Head of caudate nucleus (tissue), 42 donors: ENCODE results near the gene C10orf53.
A peak's percentile ranks its signal among the peaks of the same experiment; 100 is the strongest.
"Not testable (repeated sequence)": the region's sequence is repeated elsewhere in the genome, so short reads cannot be mapped to it uniquely, and the experiment has no call there.

Experiments
- DNase-seq, 42 donors: peaks; one replicate each; pipeline versions ENCODE4 v3.0.0 to v3.0.0-alpha.2; 2020 to 2021; ENCODE audit warnings: mixed read lengths in 7 of 42
- intact Hi-C: fragments of 100-400 bp; cut with DNase I; formaldehyde crosslinking; loops from one replicate; pipeline ENCODE4 v1.15.0; 2022

The C10orf53 gene

DNA sequence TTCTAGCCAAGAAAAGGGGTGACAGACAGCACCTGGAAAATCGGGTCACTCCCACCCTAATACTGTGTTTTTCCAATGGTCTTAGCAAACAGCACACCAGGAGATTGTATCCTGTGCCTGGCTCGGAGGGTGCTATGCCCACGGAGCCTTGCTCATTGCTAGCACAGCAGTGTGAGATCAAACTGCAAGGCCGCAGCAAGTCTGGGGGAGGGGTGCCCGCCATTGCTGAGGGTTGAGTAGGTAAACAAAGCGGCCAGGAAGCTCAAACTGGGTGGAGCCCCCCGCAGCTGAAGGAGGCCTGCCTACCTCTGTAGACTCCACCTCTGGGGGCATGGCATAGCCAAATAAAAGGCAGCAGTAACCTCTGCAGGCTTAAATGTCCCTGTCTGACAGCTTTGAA lies 35.7 kb downstream of the C10orf53 start:
- peak in 1 of 42 donors; percentile 4 for DNase-seq
- intact Hi-C loops, result not testable (repeated sequence)

- intact Hi-C loops, result no loop called here
Measured at GRCh38 chr10:49726593-49726992, 47.1 kb downstream of the C10orf53 start.

GRCh38 chr10:49733866-49734265 lies 54.4 kb downstream of the C10orf53 start:
- peak in 4 of 42 donors; percentile 2 to 32 (median 20) for DNase-seq
- intact Hi-C loops, result no loop called here

More at GRCh38 chr10:49726593-49726992, 47.1 kb downstream of the C10orf53 start:
- DNase-seq, result no peak

DNA sequence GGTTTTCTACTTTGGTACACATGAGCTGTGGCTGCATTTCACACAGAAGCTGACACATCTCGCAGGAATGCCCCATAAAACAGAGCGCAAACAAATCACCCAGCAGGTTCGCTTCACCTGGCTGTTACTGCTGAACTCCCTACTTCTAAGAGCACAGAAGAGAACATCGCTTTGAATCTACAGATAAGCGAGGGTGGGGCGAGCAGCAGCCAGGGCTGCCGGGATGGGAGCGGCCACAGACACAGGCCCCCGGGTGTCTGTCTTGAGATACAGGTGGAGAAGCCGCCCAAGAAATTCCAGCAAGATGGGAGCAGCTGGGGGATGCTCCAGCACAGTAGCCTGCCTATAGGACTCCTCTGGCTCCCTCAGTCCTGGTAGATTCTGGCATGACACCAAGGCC lies 55.2 kb downstream of the C10orf53 start:
- intact Hi-C loops, result no loop called here

DNA sequence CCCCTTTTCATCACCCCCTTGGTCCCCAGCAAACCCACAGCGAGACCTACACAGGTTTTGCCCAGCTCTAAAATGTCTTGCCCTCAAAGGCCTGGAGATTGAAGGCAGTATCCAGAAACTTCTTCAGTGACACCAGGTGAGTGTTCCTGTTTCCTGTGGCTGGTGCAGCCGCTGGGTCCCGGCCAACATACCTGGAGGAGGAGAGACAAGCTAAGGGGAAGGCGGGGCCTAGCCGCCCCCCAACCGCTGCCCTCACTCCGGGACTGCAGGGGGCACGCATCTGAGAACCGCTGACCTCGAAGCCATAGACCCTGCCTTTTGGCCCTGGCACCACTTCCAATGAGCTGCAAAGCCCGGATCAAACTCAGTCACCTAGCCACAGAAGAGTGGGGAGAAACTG lies 55.7 kb downstream of the C10orf53 start:
- intact Hi-C loops, result no loop called here
- DNase-seq, result peak in 3 of 42 donors; percentile 6 to 16 (median 16)

More for the DNA sequence above, 55.2 kb downstream of the C10orf53 start:
- peak in 2 of 42 donors; percentile 28 to 33 for DNase-seq

GRCh38 chr10:49735848-49736563 lies 56.6 kb downstream of the C10orf53 start:
- peak in 3 of 42 donors; percentile 7 to 30 (median 27) for DNase-seq
- intact Hi-C loops, result no loop called here

DNA sequence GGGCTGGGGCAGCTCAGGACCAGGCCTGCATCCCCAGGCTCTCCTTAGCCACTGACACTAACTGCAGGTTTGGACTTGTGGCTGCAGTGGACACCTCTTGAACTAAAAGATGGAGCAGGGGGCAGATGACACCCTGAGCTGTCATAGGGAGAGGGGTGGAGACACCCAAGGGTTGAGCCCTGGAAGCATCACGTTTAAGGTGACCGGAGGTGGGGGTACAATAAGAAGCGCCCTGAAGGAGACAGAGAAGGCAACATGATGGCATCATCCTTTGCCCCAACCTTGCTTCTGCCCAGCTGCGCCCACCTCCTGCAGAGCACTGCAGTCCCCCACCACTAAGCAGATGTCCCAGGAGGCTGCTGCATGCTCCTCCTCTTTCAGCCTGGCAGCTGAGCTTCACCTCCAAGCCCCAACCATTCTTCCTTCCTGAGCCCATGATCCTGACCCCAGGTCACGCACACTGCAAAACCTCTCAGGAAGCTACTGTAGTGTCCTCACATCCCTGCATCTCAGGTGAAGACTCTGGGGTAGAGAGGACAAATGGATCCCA lies 57.2 kb downstream of the C10orf53 start:
- intact Hi-C loops, result no loop called here
- DNase-seq, result peak in 2 of 42 donors; percentile 17 to 21

- intact Hi-C loops, result no loop called here
Measured at GRCh38 chr10:49737474-49738201, 58.2 kb downstream of the C10orf53 start.

DNA sequence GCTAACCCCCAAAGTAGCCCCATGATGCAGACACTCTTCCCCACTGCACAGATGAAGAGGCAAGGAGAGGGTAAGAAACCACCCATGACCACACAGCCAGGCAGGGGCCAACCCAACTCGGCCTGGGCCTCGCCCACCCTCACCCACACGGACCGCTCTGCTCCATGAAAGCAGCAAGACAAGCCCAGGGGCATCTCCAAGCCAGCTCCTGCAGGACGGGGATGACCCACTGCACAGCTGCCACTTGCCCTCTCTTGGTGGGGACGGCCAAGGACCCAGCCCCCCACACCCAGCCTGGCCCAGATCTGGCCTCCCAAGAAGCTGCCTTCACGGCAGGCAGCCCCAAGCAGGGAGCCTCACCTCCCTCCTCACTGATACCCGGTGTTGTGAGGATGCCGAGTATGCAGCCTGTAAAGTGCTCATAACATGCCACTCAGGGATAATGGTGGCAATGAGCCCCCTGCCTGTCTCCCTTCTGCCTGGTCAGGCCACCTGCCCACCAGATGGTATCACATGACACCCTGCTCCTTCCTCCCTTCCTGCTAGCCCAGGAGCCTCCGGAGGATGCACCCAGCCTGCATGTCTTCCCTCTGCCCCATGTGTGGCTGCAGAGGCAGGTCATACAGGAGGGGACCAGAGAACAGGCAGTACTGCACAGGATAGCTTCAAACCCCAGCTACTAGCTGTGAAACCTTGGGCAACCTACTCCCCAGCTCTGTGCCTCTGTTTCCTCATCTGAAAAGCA lies 59.3 kb downstream of the C10orf53 start:
- intact Hi-C loops, result no loop called here
- peak in 3 of 42 donors; percentile 28 to 36 (median 31) for DNase-seq

More at GRCh38 chr10:49737474-49738201, 58.2 kb downstream of the C10orf53 start:
- peak in 3 of 42 donors; percentile 10 to 30 (median 27) for DNase-seq

- DNase-seq, result peak in 2 of 42 donors; percentile 27 to 33
- intact Hi-C loops, result no loop called here
Measured at GRCh38 chr10:49739426-49739825, 60.0 kb downstream of the C10orf53 start.

DNA sequence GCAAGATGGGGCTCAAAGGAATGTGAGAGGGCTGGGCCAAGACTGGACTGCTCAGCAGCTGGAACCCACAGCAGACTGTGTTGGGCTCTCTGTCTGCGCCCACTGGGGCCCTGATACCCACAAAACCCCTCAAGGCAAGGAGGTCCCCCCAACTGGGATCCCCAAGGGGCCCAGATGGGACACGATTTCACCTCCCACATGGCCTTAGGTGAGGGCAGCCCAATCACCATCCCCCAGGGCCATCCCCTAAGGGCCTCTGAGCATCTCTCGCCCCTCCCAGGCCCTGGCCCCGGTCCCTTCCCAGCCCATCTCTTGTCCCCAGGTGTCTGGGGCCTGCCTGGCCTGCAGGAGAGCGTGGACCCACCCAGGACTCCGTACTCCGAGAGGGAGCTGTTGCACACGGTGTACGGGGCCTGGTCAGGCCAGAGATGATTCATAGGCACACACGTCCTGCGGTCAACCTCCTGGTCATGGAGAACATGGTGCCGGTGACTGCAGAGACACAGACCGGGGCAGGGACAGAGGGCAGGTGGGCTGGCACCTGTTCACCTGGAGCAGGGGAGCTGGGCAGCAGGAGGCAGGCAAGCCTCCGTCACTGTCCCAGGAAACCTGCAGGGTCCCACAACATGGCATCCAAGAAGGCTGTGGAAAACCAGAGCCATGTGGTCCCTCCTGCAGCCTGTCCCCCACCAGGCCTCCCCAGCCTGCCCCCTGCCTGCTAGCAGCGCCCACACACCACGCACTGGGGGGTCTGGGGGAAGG lies 61.1 kb downstream of the C10orf53 start:
- DNase-seq, result peak in 3 of 42 donors; percentile 4 to 26 (median 25)
- intact Hi-C loops, result no loop called here

DNA sequence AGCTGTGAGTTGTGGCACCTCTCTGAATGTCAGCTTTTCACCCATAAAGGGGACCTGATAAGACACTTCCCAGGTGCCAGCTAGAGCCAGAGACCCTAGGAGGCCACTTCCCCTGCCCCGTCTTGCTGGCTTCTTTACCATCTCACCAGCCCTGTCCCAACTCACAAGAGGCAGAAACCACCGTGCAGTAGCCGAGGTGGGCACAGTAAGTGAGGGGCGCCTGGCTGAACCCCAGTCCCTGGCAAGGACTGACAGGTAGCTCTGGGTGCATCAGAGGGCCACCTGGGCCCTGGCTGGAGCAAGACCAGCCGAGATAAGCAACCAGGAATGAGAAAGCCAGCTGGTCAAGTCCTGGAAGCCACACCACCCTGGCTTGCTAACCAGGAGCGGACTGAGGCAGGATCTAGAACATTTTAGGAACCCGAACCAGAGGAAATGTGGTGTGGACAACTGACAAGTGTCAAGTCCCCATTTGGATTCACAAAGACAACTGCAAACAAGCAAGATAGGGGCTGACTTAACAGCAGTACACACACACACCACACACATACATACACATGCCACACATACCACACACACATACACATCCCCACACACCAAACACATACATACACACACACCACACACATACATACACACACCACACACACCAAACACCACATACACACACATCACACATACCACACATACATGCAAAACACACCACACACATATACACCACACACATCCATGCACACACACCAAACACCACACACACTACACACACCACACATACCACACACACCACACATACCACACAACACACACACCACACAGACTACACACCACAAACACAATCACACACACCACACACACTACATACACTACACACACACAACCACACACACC lies 61.9 kb downstream of the C10orf53 start:
- intact Hi-C loops, result no loop called here
- peak in 3 of 42 donors; percentile 3 to 25 (median 22) for DNase-seq

- intact Hi-C loops, result no loop called here
- peak in 3 of 42 donors; percentile 5 to 31 (median 30) for DNase-seq
Measured at GRCh38 chr10:49742683-49743463, 63.4 kb downstream of the C10orf53 start.

- DNase-seq, result peak in 3 of 42 donors; percentile 2 to 31 (median 12)
Measured at GRCh38 chr10:49743464-49744075, 64.1 kb downstream of the C10orf53 start.

DNA sequence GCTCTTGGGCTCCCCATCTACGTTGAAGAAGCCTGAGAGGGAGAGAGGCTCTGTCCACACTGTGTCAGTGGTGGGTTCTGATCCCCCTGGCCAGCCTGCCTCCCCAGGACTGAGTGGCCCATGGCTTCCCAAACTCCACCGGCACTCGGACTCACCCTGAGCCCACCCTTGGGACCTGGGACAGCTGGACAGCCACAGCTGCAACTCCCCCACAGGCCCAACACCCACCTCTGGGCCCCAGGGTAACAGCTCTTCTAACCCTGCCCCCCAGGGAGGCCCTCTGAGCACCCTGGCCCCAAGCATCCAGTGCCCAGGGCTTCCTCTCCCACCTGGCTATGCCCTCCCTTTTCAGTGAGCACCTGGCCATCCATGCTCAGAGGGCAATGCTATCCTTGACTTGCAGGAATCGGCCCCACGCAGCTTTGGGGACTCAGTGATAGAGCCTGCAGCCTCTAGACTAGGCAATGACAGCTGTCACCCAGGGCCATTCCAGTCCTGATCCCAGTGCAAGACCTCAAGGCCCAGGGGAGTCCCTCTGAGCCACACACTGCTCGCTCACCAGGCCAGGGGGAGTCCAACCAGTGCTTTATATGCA lies 64.7 kb downstream of the C10orf53 start:
- intact Hi-C loops, result no loop called here
- peak in 3 of 42 donors; percentile 0 to 33 (median 31) for DNase-seq

More at GRCh38 chr10:49743464-49744075, 64.1 kb downstream of the C10orf53 start:
- intact Hi-C loops, result no loop called here
